H1 (cell line): Measurements from ENCODE around the gene GRP. TPM values are rescaled to one million over a fixed set of nuclear protein-coding genes. Genes with fewer than 3 reads are reported as not detected.

Experiments
- CTCF ChIA-PET: fragments of 300-600 bp; sonication (Branson Sonifier 250); formaldehyde crosslinking; loops from one replicate; lab custom pipeline; 2021; ENCODE audit not compliant: partially characterized antibody; lab: Charles Lee
- POLR2A ChIA-PET: fragments of 300-600 bp; sonication (Branson Sonifier 250); formaldehyde crosslinking; loops from one replicate; lab custom pipeline; 2021; ENCODE audit warnings: inconsistent platforms; ENCODE audit not compliant: partially characterized antibody; lab: Charles Lee
- DNase-seq, 2 experiments: peaks; one replicate each; pipeline versions ENCODE4 v3.0.0 to v3.0.0-alpha.2; 2010 to 2022; ENCODE audit warnings: low spot score in 2 of 2, low read depth in 1 of 2, mixed read lengths in 1 of 2
- FAIRE-seq: peaks from 2 replicates; lab custom pipeline; 2011; peaks lifted over from hg19 to GRCh38; lab: Jason Lieb, UNC
- H2AFZ ChIP-seq: 2 replicates; pipeline ENCODE4 v1.8.1; 2012; ENCODE audit warnings: low read length, inconsistent platforms
- H2AK5ac ChIP-seq: 2 replicates; pipeline ENCODE4 v1.6.1; 2013; ENCODE audit warnings: low read depth, low read length
- H2BK120ac ChIP-seq: replicated peaks from 2 replicates; pipeline ENCODE3; 2013; ENCODE audit warnings: low read depth, low read length, inconsistent platforms
- H2BK12ac ChIP-seq: 2 replicates; pipeline ENCODE4 v1.6.1; 2013; ENCODE audit warnings: low read depth, low read length
- H2BK15ac ChIP-seq: 2 replicates; pipeline ENCODE4 v1.6.1; 2013; ENCODE audit warnings: low read length
- H2BK20ac ChIP-seq: 2 replicates; pipeline ENCODE4 v1.6.1; 2013; ENCODE audit warnings: low read length
- H2BK5ac ChIP-seq: 2 replicates; pipeline ENCODE4 v1.6.1; 2013; ENCODE audit warnings: low read depth, low read length
- H3K14ac ChIP-seq: 2 replicates; pipeline ENCODE4 v1.6.1; 2013; ENCODE audit warnings: inconsistent platforms; ENCODE audit not compliant: insufficient read length
- H3K18ac ChIP-seq: 2 replicates; pipeline ENCODE4 v1.6.1; 2013; ENCODE audit warnings: low read length; ENCODE audit errors: extremely low read depth
- H3K23ac ChIP-seq: 2 replicates; pipeline ENCODE4 v1.6.1; 2013; ENCODE audit warnings: inconsistent platforms; ENCODE audit not compliant: insufficient read length
- H3K23me2 ChIP-seq: 2 replicates; pipeline ENCODE4 v1.6.1; 2013; ENCODE audit warnings: low read depth, low read length
- H3K27ac ChIP-seq: 2 replicates; pipeline ENCODE4 v1.6.1; 2011; ENCODE audit warnings: low read depth, low read length, inconsistent platforms
- H3K27me3 ChIP-seq, 4 experiments: replicated peaks in 1 of 4; 1 replicate in 1 of 4; 2 replicates in 3 of 4; pipeline versions ENCODE4 v1.6.1 to v1.8.1; 2011 to 2013; ENCODE audit warnings: low read length in 3 of 4, mild to moderate bottlenecking in 3 of 4, inconsistent platforms in 2 of 4, mixed read lengths in 2 of 4, moderate library complexity in 1 of 4; ENCODE audit not compliant: control insufficient read depth in 3 of 4, insufficient read depth in 3 of 4; ENCODE audit errors: extremely low read depth in 1 of 4
- H3K36me3 ChIP-seq, 4 experiments: 2 replicates each; pipeline versions ENCODE4 v1.6.1 to v1.8.1; 2011 to 2013; ENCODE audit warnings: mild to moderate bottlenecking in 4 of 4, low read length in 3 of 4, moderate library complexity in 2 of 4, control low read depth in 1 of 4, inconsistent platforms in 1 of 4; ENCODE audit not compliant: insufficient read depth in 4 of 4, control insufficient read depth in 2 of 4
- H3K4ac ChIP-seq: replicated peaks from 2 replicates; pipeline ENCODE3; 2013; ENCODE audit warnings: low read length, low read depth, mixed read lengths, inconsistent platforms; ENCODE audit not compliant: insufficient read length
- H3K4me1 ChIP-seq, 4 experiments: replicated peaks in 1 of 4; 1 replicate in 1 of 4; 2 replicates in 3 of 4; pipeline versions ENCODE4 v1.6.1 to v1.8.1; 2011 to 2013; ENCODE audit warnings: low read length in 3 of 4, inconsistent platforms in 2 of 4, mixed read lengths in 1 of 4; ENCODE audit not compliant: insufficient read depth in 4 of 4, control insufficient read depth in 3 of 4
- H3K4me2 ChIP-seq, 2 experiments: 2 replicates each; pipeline versions ENCODE4 v1.6.1 to v1.8.1; 2011 to 2013; ENCODE audit warnings: low read depth in 2 of 2, low read length in 2 of 2, control low read depth in 1 of 2, inconsistent platforms in 1 of 2, mild to moderate bottlenecking in 1 of 2; ENCODE audit not compliant: insufficient read depth in 1 of 2
- H3K4me3 ChIP-seq, 4 experiments: fragments of 200-600, 300-600 bp in 1 of 4; sonication (generic), shearing (Covaris generic), sonication (Bioruptor Twin) in 1 of 4; 2 replicates each; pipeline versions ENCODE4 v1.5.1 to v1.8.1; 2011 to 2016; ENCODE audit warnings: low read length in 4 of 4, low read depth in 3 of 4, control low read depth in 2 of 4, inconsistent platforms in 2 of 4, mild to moderate bottlenecking in 2 of 4, mixed read lengths in 1 of 4, moderate library complexity in 1 of 4; ENCODE audit not compliant: insufficient read depth in 2 of 4; ENCODE audit errors: extremely low read depth in 1 of 4
- H3K56ac ChIP-seq: replicated peaks from 2 replicates; pipeline ENCODE3; 2013; ENCODE audit warnings: low read depth, mild to moderate bottlenecking, mixed read lengths, low read length, inconsistent platforms; ENCODE audit not compliant: insufficient read length
- H3K79me1 ChIP-seq: 2 replicates; pipeline ENCODE4 v1.6.1; 2013; ENCODE audit warnings: low read depth, low read length, control low read depth
- H3K79me2 ChIP-seq, 2 experiments: 2 replicates each; pipeline versions ENCODE4 v1.6.1 to v1.8.1; 2012 to 2013; ENCODE audit warnings: low read length in 2 of 2, mild to moderate bottlenecking in 2 of 2, inconsistent platforms in 1 of 2; ENCODE audit not compliant: insufficient read depth in 2 of 2, control insufficient read depth in 1 of 2
- H3K9ac ChIP-seq, 4 experiments: replicated peaks in 1 of 4; 1 replicate in 1 of 4; 2 replicates in 3 of 4; pipeline versions ENCODE4 v1.6.1 to v1.8.1; 2011 to 2013; ENCODE audit warnings: low read depth in 3 of 4, low read length in 3 of 4, control low read depth in 2 of 4, mild to moderate bottlenecking in 2 of 4, moderate library complexity in 2 of 4, inconsistent platforms in 1 of 4; ENCODE audit errors: extremely low read depth in 1 of 4
- H3K9me3 ChIP-seq, 2 experiments: 2 replicates each; pipeline versions ENCODE4 v1.6.1 to v1.8.1; 2012 to 2013; ENCODE audit warnings: mild to moderate bottlenecking in 2 of 2, moderate library complexity in 2 of 2, control low read depth in 1 of 2, inconsistent platforms in 1 of 2, low read depth in 1 of 2, low read length in 1 of 2, mixed read lengths in 1 of 2; ENCODE audit not compliant: insufficient read depth in 2 of 2
- H4K20me1 ChIP-seq, 2 experiments: replicated peaks in 1 of 2; 2 replicates each; pipeline versions ENCODE3 to v1.8.1; 2011 to 2013; ENCODE audit warnings: inconsistent platforms in 2 of 2, low read length in 2 of 2, mild to moderate bottlenecking in 1 of 2; ENCODE audit not compliant: insufficient read depth in 2 of 2, control insufficient read depth in 1 of 2
- H4K5ac ChIP-seq: 2 replicates; pipeline ENCODE4 v1.6.1; 2013; ENCODE audit warnings: low read length, low read depth, mixed read lengths, inconsistent platforms; ENCODE audit not compliant: insufficient read length
- H4K8ac ChIP-seq: 2 replicates; pipeline ENCODE4 v1.8.0; 2013; ENCODE audit warnings: mild to moderate bottlenecking, moderate library complexity, low read length, inconsistent platforms; ENCODE audit not compliant: insufficient read depth; ENCODE audit errors: extremely low read depth
- H4K91ac ChIP-seq: replicated peaks from 2 replicates; pipeline ENCODE3; 2013; ENCODE audit warnings: low read length, mixed read lengths, inconsistent platforms; ENCODE audit not compliant: insufficient read length
- ATF2 ChIP-seq: IDR thresholded peaks from 2 replicates; pipeline ENCODE4 v1.6.1; 2012; ENCODE audit warnings: low read length, inconsistent platforms
- ATF3 ChIP-seq: IDR thresholded peaks from 2 replicates; pipeline ENCODE4 v1.6.1; 2011; ENCODE audit warnings: low read depth, mild to moderate bottlenecking, low read length; ENCODE audit not compliant: insufficient read depth
- CBX5 ChIP-seq: fragments of 300-800, 300-1000 bp; sonication (generic); IDR thresholded peaks from 2 replicates; pipeline ENCODE4 v1.7.1; 2016; ENCODE audit warnings: antibody characterized with exemption, low read length, low read depth
- CBX8 ChIP-seq: fragments of 300-800, 300-1000 bp; sonication (generic); IDR thresholded peaks from 2 replicates; pipeline ENCODE4 v1.7.1; 2016; ENCODE audit warnings: low read depth, low read length, borderline replicate concordance
- KDM1A ChIP-seq: fragments of 200-600, 300-600 bp; sonication (generic); IDR thresholded peaks from 2 replicates; pipeline ENCODE4 v1.7.1; 2016; ENCODE audit warnings: mild to moderate bottlenecking, low read length, borderline replicate concordance
- SIN3A ChIP-seq, 2 experiments: IDR thresholded peaks in 1 of 2; conservative IDR thresholded peaks in 1 of 2; 2 replicates each; pipeline ENCODE4 v1.6.1; 2011 to 2012; ENCODE audit warnings: low read length in 2 of 2, improper control_type of control experiment in 1 of 2, low read depth in 1 of 2, mild to moderate bottlenecking in 1 of 2
- SIRT6 ChIP-seq: IDR thresholded peaks from one replicate; pipeline ENCODE4 v1.7.1; 2012; ENCODE audit warnings: low read length, inconsistent platforms
- SP1 ChIP-seq: IDR thresholded peaks from 2 replicates; pipeline ENCODE4 v1.6.1; 2011; ENCODE audit warnings: low read depth, low read length
- WGBS, 2 experiments: shearing (Covaris generic) in 1 of 2; methylation state at CpG; one replicate each; pipeline versions ENCODE4 v1.1.6 to v1.1.7; 2013 to 2015; ENCODE audit warnings: low lambda C conversion rate in 2 of 2, mixed read lengths in 2 of 2, inconsistent platforms in 1 of 2, low coverage in 1 of 2, missing lambda C conversion rate in 1 of 2; ENCODE audit not compliant: insufficient replicate concordance in 2 of 2, insufficient coverage in 1 of 2, insufficient read length in 1 of 2; ENCODE audit errors: extremely low coverage in 1 of 2, missing lambda C conversion rate in 1 of 2; 5-methylcytosine and 5-hydroxymethylcytosine counted together
- polyA plus RNA-seq, 7 experiments: library from polyadenylated mRNA; depleted of rRNA in 3 of 7; stranded (reverse) in 5 of 7; unstranded in 2 of 7; fragments of >200 nt in 5 of 7; fragments of 200-250 nt in 2 of 7; gene quantifications; 1 replicate in 5 of 7; 2 replicates in 1 of 7; 4 replicates in 1 of 7; pipeline versions ENCODE4 v1.2.1 to v1.2.3, GENCODE V29; 2011 to 2013; ENCODE audit warnings: missing spikeins in 2 of 7, mixed read lengths in 2 of 7
- total RNA-seq: library from RNA; stranded (reverse); fragmentation: NEBNext Ultra II Directional; extraction: Animal tissue kit (Norgen Biotek cat#: 25700); gene quantifications from 2 replicates; pipeline ENCODE4 v1.2.1, GENCODE V29; 2021

GRP gene
- total and polyA plus RNA-seq, 2 of the 8 experiments (the other 6 are each of a cell fraction or from before 2014, with no cell fraction given): not detected

GRCh38 chr18:59222341-59222740, 2.4 kb downstream of the GRP start:
- Histone ChIP-seq H3K9me3 (no peaks in the 10 kb centered on the region), H3K4ac (no peak overlapping the region), H3K27me3 (peaks cover 46 to 63% (median 57%) of the 10 kb centered on the region in 4 experiments), H2BK5ac (no peak overlapping the region), H3K36me3 (no peaks in the 10 kb centered on the region), H3K4me1 (peaks cover 0 to 14% (median 7%) of the 10 kb centered on the region in 4 experiments; a peak in 5 of 7 replicates), H2BK120ac (no peak overlapping the region), H4K91ac (no peak overlapping the region), H4K8ac (no peak overlapping the region), H2AFZ (no peak overlapping the region), H2BK15ac (no peak overlapping the region), H4K20me1 (peaks cover 0 to 2% of the 10 kb centered on the region in 2 experiments), H3K27ac (no peak overlapping the region), H3K79me1 (no peaks in the 10 kb centered on the region), H3K18ac (no peak overlapping the region), H3K79me2 (no peaks in the 10 kb centered on the region), H3K23me2 (peaks cover 16% of the 10 kb centered on the region), H2AK5ac (no peak overlapping the region), H3K9ac (no peak overlapping the region), H2BK20ac (no peak overlapping the region), H3K14ac (no peak overlapping the region), H3K23ac (no peak overlapping the region), H3K4me3 (no peak overlapping the region), H2BK12ac (no peak overlapping the region), H3K56ac (no peak overlapping the region), H4K5ac (no peak overlapping the region), H3K4me2 (no peak overlapping the region; a peak in 1 of 4 replicates)
- DNase-seq (no peak), FAIRE-seq (no peak)
- 69% methylated on average over 2 of the region's 2 CpGs; no CpG with 5 or more reads in 1 of the 2 experiments for WGBS, 2 experiments
- TF ChIP-seq SIN3A (conservative IDR thresholded peaks at IDR 0.05 in 1 of 2, IDR thresholded peaks at IDR 0.05 in 1 of 2; ENCODE audit: low read depth in 1 of 2, low read length in 2 of 2): no peak
- no peak for TF ChIP-seq KDM1A
- TF ChIP-seq ATF3: no peak
- no peak for TF ChIP-seq SIRT6
- TF ChIP-seq CBX5: no peak
- TF ChIP-seq ATF2: no peak
- no peak for TF ChIP-seq CBX8
- no peak for TF ChIP-seq SP1
- CTCF ChIA-PET: interaction anchor here (0.9 to 9.2 kb wide), 4 partner anchors 19 to 45 kb away, joined by 3 to 72 read pairs (median 9); no protein-coding TSS in a partner anchor
- POLR2A ChIA-PET: interaction anchor here (1.1 to 1.5 kb wide), 2 partner anchors 8 to 361 kb away, joined by 3 to 4 read pairs; no protein-coding TSS in a partner anchor
